IMR-90 (cell line): ENCODE data around the gene LRP6. TPM values are rescaled to one million over a fixed set of nuclear protein-coding genes. Genes with fewer than 3 reads are reported as not detected.

Experiments
- ATAC-seq: fragments of 200-7000 bp; cut with Tn5 transposase; 2 replicates; pipeline ENCODE4 v1.9.1; 2020; ENCODE audit warnings: low read depth, mild to moderate bottlenecking, moderate library complexity
- BruUV-seq: library from RNA; stranded (reverse); fragments of 400-500 nt; replicated peaks from 2 replicates; lab custom pipeline; 2021; lab: Mats Ljungman, UMichigan
- CTCF ChIA-PET: fragments of 300-600 bp; formaldehyde crosslinking; extraction: SDS; loops from one replicate; lab custom pipeline; 2021; ENCODE audit warnings: antibody characterized with exemption; lab: Yijun Ruan, JAX
- POLR2A ChIA-PET: fragments of 300-600 bp; sonication (Branson Sonifier 250); formaldehyde crosslinking; loops from one replicate; lab custom pipeline; 2022; ENCODE audit warnings: antibody characterized with exemption; ENCODE audit not compliant: unreplicated experiment; lab: Charles Lee
- DNase-seq: peaks from one replicate; pipeline ENCODE4 v3.0.0; 2013
- H2AFZ ChIP-seq: replicated peaks from 2 replicates; pipeline ENCODE3; 2013; ENCODE audit warnings: low read length, mild to moderate bottlenecking; ENCODE audit not compliant: poor library complexity
- H2AK5ac ChIP-seq: 2 replicates; pipeline ENCODE4 v1.6.1; 2013; ENCODE audit warnings: low read depth, low read length, inconsistent platforms
- H2AK9ac ChIP-seq: replicated peaks from 2 replicates; pipeline ENCODE3; 2013; ENCODE audit warnings: mild to moderate bottlenecking, low read depth, low read length, moderate library complexity; ENCODE audit not compliant: poor library complexity
- H2BK120ac ChIP-seq: 2 replicates; pipeline ENCODE4 v1.6.1; 2013; ENCODE audit warnings: low read depth, low read length, inconsistent platforms
- H2BK15ac ChIP-seq: 3 replicates; pipeline ENCODE4 v1.6.1; 2013; ENCODE audit warnings: low read depth, low read length, inconsistent platforms
- H2BK20ac ChIP-seq: 2 replicates; pipeline ENCODE4 v1.6.1; 2013; ENCODE audit warnings: low read depth, mild to moderate bottlenecking, inconsistent platforms, low read length, moderate library complexity
- H2BK5ac ChIP-seq: 2 replicates; pipeline ENCODE4 v1.6.1; 2013; ENCODE audit warnings: mild to moderate bottlenecking, low read depth, low read length, inconsistent platforms; ENCODE audit not compliant: poor library complexity, severe bottlenecking
- H3K14ac ChIP-seq: replicated peaks from 2 replicates; pipeline ENCODE4 v1.6.1; 2013; ENCODE audit warnings: low read depth, low read length, inconsistent platforms
- H3K18ac ChIP-seq: 2 replicates; pipeline ENCODE4 v1.6.1; 2013; ENCODE audit warnings: low read depth, low read length, control low read depth
- H3K23ac ChIP-seq: 2 replicates; pipeline ENCODE4 v1.6.1; 2013; ENCODE audit warnings: low read depth, low read length, inconsistent platforms
- H3K27ac ChIP-seq: 2 replicates; pipeline ENCODE4 v1.5.1; 2013; ENCODE audit warnings: mild to moderate bottlenecking, control low read depth, low read length; ENCODE audit not compliant: insufficient read depth
- H3K27me3 ChIP-seq: 2 replicates; pipeline ENCODE4 v1.6.1; 2013; ENCODE audit warnings: low read length; ENCODE audit not compliant: control insufficient read depth, insufficient read depth
- H3K36me3 ChIP-seq: 2 replicates; pipeline ENCODE4 v1.6.1; 2013; ENCODE audit warnings: low read length, mixed read lengths; ENCODE audit not compliant: control insufficient read depth, insufficient read depth
- H3K4ac ChIP-seq: 2 replicates; pipeline ENCODE4 v1.6.1; 2013; ENCODE audit warnings: low read depth, low read length, inconsistent platforms
- H3K4me1 ChIP-seq: 2 replicates; pipeline ENCODE4 v1.6.1; 2013; ENCODE audit warnings: low read length, mixed read lengths; ENCODE audit not compliant: control insufficient read depth, insufficient read depth
- H3K4me2 ChIP-seq: 2 replicates; pipeline ENCODE4 v1.6.1; 2013; ENCODE audit warnings: low read depth, mild to moderate bottlenecking, control low read depth, low read length, moderate library complexity
- H3K4me3 ChIP-seq: 2 replicates; pipeline ENCODE4 v1.5.1; 2013; ENCODE audit warnings: low read depth, mild to moderate bottlenecking, control low read depth, low read length, moderate library complexity; ENCODE audit not compliant: insufficient read depth
- H3K56ac ChIP-seq: 2 replicates; pipeline ENCODE4 v1.6.1; 2013; ENCODE audit warnings: low read length, inconsistent platforms; ENCODE audit not compliant: insufficient read depth; ENCODE audit errors: extremely low read depth
- H3K79me1 ChIP-seq, 2 experiments: 2 replicates each; pipeline ENCODE4 v1.6.1; 2013; ENCODE audit warnings: low read length in 2 of 2, inconsistent platforms in 1 of 2, low read depth in 1 of 2
- H3K9ac ChIP-seq: 2 replicates; pipeline ENCODE4 v1.6.1; 2013; ENCODE audit warnings: low read depth, low read length, control low read depth
- H3K9me1 ChIP-seq: 2 replicates; pipeline ENCODE4 v1.6.1; 2013; ENCODE audit warnings: low read length, inconsistent platforms; ENCODE audit not compliant: insufficient read depth
- H3K9me3 ChIP-seq: 2 replicates; pipeline ENCODE4 v1.6.1; 2013; ENCODE audit warnings: low read length; ENCODE audit not compliant: control insufficient read depth, insufficient read depth
- H4K20me1 ChIP-seq: 2 replicates; pipeline ENCODE4 v1.6.1; 2013; ENCODE audit warnings: low read length, inconsistent platforms; ENCODE audit not compliant: insufficient read depth
- H4K5ac ChIP-seq: 2 replicates; pipeline ENCODE4 v1.6.1; 2013; ENCODE audit warnings: mild to moderate bottlenecking, low read depth, low read length, control low read depth
- H4K8ac ChIP-seq, 2 experiments: 2 replicates each; pipeline ENCODE4 v1.6.1; 2013; ENCODE audit warnings: low read depth in 2 of 2, low read length in 2 of 2, control low read depth in 1 of 2, inconsistent platforms in 1 of 2
- H4K91ac ChIP-seq: 2 replicates; pipeline ENCODE4 v1.6.1; 2013; ENCODE audit warnings: low read depth, low read length, inconsistent platforms; ENCODE audit not compliant: insufficient read depth
- CEBPB ChIP-seq: IDR thresholded peaks from 2 replicates; pipeline ENCODE4 v1.6.1; 2012; ENCODE audit warnings: low read depth, low read length, improper control_type of control experiment
- CHD1 ChIP-seq: IDR thresholded peaks from 2 replicates; pipeline ENCODE4 v1.6.1; 2012; ENCODE audit warnings: low read depth, low read length, improper control_type of control experiment
- MAZ ChIP-seq: IDR thresholded peaks from 2 replicates; pipeline ENCODE4 v1.6.1; 2012; ENCODE audit warnings: low read depth, mild to moderate bottlenecking, low read length, improper control_type of control experiment, moderate library complexity, borderline replicate concordance
- MXI1 ChIP-seq: IDR thresholded peaks from 2 replicates; pipeline ENCODE4 v1.6.1; 2012; ENCODE audit warnings: low read depth, mild to moderate bottlenecking, low read length, moderate library complexity, borderline replicate concordance
- NFE2L2 ChIP-seq: fragments of 150-350 bp; IDR thresholded peaks from 2 replicates; pipeline ENCODE4 v1.6.1; 2016; ENCODE audit warnings: low read depth, mild to moderate bottlenecking, low read length
- RCOR1 ChIP-seq: IDR thresholded peaks from 2 replicates; pipeline ENCODE4 v1.6.1; 2012; ENCODE audit warnings: mild to moderate bottlenecking, low read length, improper control_type of control experiment; ENCODE audit not compliant: insufficient replicate concordance
- RFX5 ChIP-seq: IDR thresholded peaks from 2 replicates; pipeline ENCODE4 v1.8.0; 2012; ENCODE audit warnings: low read depth, mild to moderate bottlenecking, low read length, moderate library complexity
- SMC3 ChIP-seq: fragments of 150-350 bp; IDR thresholded peaks from 2 replicates; pipeline ENCODE4 v1.6.1; 2016; ENCODE audit warnings: low read depth, mild to moderate bottlenecking, antibody characterized with exemption, low read length, moderate library complexity
- WGBS, 2 experiments: methylation state at CpG; one replicate each; pipeline versions ENCODE4 v1.1.5 to v1.1.7; 2013; ENCODE audit warnings: missing lambda C conversion rate in 2 of 2; ENCODE audit not compliant: insufficient read length in 1 of 2; ENCODE audit errors: extremely low coverage in 2 of 2; 5-methylcytosine and 5-hydroxymethylcytosine counted together
- dilution Hi-C: fragments of 300-500 bp; cut with HindIII; formaldehyde crosslinking; loops from one replicate; pipeline ENCODE4 v1.14.3; 2018; ENCODE audit warnings: low sequenced_read_pairs; ENCODE audit not compliant: unreplicated experiment
- in situ Hi-C: fragments of 300-500 bp; cut with MboI; formaldehyde crosslinking; loops from 3 replicates; pipeline ENCODE4 v1.14.3; 2019; ENCODE audit warnings: low sequenced_read_pairs, inconsistent platforms, mixed read lengths
- intact Hi-C: fragments of 100-400 bp; cut with micrococcal nuclease; formaldehyde crosslinking; loops from 2 replicates; pipeline ENCODE4 v1.10.0; 2022
- polyA plus RNA-seq, 3 experiments: library from polyadenylated mRNA; depleted of rRNA; stranded (reverse); fragments of >200 nt; gene quantifications; 2 replicates each; pipeline ENCODE4 v1.2.3, GENCODE V29; 2012; ENCODE audit warnings: low replicate concordance in 1 of 3
- total RNA-seq: library from RNA; depleted of rRNA; stranded (reverse); fragments of >200 nt; gene quantifications from 2 replicates; pipeline ENCODE4 v1.2.3, GENCODE V29; 2012
- TF ChIP-seq, protein P1 (sequence below): conservative IDR thresholded peaks from 2 replicates; pipeline ENCODE4 v1.5.1; 2012; ENCODE audit warnings: mild to moderate bottlenecking, low read depth, low read length, improper control_type of control experiment
- TF ChIP-seq, protein P2 (sequence below): fragments of 150-350 bp; IDR thresholded peaks from 2 replicates; pipeline ENCODE4 v1.6.1; 2016; ENCODE audit warnings: low read depth, mild to moderate bottlenecking, low read length, moderate library complexity, borderline replicate concordance

Gene LRP6
- total and polyA plus RNA-seq, 2 of the 4 experiments (the other 2 are of a cell fraction), result 14.2 to 32.1 TPM

DNA sequence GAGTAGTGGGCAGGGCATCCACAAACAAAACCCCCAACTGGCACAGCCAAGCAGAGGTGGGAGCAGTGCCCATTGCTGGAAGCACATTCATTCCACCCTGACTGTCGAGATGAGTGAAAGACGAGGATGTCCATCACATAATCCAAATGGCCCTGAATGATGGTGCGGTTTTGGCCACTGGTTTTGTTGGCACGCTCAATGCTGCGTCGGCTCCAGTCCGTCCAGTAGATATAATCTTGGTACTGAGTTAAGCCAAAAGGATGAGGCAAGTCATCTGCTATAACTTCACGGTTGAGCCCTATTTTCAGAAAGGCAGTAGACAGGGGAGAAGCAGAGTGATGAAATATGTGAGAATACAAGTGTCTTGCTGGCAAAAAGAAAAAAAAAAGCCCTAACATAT is 108.0 kb downstream of the LRP6 start:
- Histone ChIP-seq H3K4me3 (no peak overlapping the region), H2AK9ac (no peak overlapping the region), H2BK15ac (no peak overlapping the region), H4K20me1 (no peaks in the 10 kb centered on the region), H4K8ac (no peak overlapping the region), H2AFZ (no peak overlapping the region), H3K18ac (no peak overlapping the region), H3K36me3 (peaks cover 8% of the 10 kb centered on the region), H3K4me1 (no peaks in the 10 kb centered on the region), H3K9me1 (peaks cover 3% of the 10 kb centered on the region), H2BK20ac (no peak overlapping the region), H4K5ac (no peak overlapping the region), H4K91ac (no peak overlapping the region), H3K14ac (no peak overlapping the region), H3K56ac (no peak overlapping the region), H3K79me1 (peaks cover 7 to 25% of the 10 kb centered on the region in 2 experiments; a peak in 3 of 4 replicates), H2BK120ac (no peak overlapping the region), H3K23ac (no peak overlapping the region), H2AK5ac (no peak overlapping the region), H3K9ac (no peak overlapping the region), H3K27ac (no peak overlapping the region), H3K27me3 (no peaks in the 10 kb centered on the region), H3K4ac (no peak overlapping the region), H2BK5ac (no peak overlapping the region), H3K9me3 (no peaks in the 10 kb centered on the region), H3K4me2 (no peak overlapping the region)
- TF ChIP-seq RCOR1 (no peak), SMC3 (no peak), MXI1 (no peak), CEBPB (no peak), MAZ (no peak), RFX5 (no peak), CHD1 (no peak), NFE2L2 (no peak)
- TF ChIP-seq, protein P1, sequence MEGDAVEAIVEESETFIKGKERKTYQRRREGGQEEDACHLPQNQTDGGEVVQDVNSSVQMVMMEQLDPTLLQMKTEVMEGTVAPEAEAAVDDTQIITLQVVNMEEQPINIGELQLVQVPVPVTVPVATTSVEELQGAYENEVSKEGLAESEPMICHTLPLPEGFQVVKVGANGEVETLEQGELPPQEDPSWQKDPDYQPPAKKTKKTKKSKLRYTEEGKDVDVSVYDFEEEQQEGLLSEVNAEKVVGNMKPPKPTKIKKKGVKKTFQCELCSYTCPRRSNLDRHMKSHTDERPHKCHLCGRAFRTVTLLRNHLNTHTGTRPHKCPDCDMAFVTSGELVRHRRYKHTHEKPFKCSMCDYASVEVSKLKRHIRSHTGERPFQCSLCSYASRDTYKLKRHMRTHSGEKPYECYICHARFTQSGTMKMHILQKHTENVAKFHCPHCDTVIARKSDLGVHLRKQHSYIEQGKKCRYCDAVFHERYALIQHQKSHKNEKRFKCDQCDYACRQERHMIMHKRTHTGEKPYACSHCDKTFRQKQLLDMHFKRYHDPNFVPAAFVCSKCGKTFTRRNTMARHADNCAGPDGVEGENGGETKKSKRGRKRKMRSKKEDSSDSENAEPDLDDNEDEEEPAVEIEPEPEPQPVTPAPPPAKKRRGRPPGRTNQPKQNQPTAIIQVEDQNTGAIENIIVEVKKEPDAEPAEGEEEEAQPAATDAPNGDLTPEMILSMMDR, result no peak
- TF ChIP-seq, protein P2, sequence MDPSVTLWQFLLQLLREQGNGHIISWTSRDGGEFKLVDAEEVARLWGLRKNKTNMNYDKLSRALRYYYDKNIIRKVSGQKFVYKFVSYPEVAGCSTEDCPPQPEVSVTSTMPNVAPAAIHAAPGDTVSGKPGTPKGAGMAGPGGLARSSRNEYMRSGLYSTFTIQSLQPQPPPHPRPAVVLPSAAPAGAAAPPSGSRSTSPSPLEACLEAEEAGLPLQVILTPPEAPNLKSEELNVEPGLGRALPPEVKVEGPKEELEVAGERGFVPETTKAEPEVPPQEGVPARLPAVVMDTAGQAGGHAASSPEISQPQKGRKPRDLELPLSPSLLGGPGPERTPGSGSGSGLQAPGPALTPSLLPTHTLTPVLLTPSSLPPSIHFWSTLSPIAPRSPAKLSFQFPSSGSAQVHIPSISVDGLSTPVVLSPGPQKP, result no peak
- in situ Hi-C loops (no loop called here), dilution Hi-C loops (no loop called here), intact Hi-C loops (no loop called here)
- ChIA-PET CTCF (no interaction called here), POLR2A (no interaction called here)
- DNase-seq (no peak), ATAC-seq (no peak)
- no CpG with 5 or more reads among the region's 8 CpGs for WGBS, 2 experiments
- BruUV-seq, result no TSS peak
